Esophagus muscularis mucosa (tissue), 4 donors: ENCODE measurements around the gene CCDC150. TPM values are rescaled to one million over a fixed set of nuclear protein-coding genes. Genes with fewer than 3 reads are reported as not detected.
"Not testable (repeated sequence)": the region's sequence is repeated elsewhere in the genome, so short reads cannot be mapped to it uniquely, and the experiment has no call there.

ENCODE experiments used
- DNase-seq: peaks from one replicate; pipeline ENCODE4 v3.0.0-alpha.2; 2017; ENCODE audit errors: extremely low spot score
- H3K27ac ChIP-seq, 4 donors: fragments of 200-600 bp; sonication (generic); replicated peaks in 1 of 4; 1 replicate in 3 of 4; 2 replicates in 1 of 4; pipeline ENCODE4 v1.5.1; 2016 to 2019; ENCODE audit warnings: mild to moderate bottlenecking in 1 of 4
- H3K27me3 ChIP-seq, 4 donors: fragments of 200-600 bp; sonication (generic); one replicate each; pipeline versions ENCODE4 v1.5.1 to v1.6.0; 2016 to 2019
- H3K36me3 ChIP-seq, 4 donors: fragments of 200-600 bp; sonication (generic); one replicate each; pipeline ENCODE4 v1.5.1; 2016 to 2019
- H3K4me1 ChIP-seq, 4 donors: fragments of 200-600 bp; sonication (generic); one replicate each; pipeline ENCODE4 v1.5.1; 2016 to 2019
- H3K4me3 ChIP-seq, 4 donors: fragments of 200-600 bp; sonication (generic); 1 replicate in 2 of 4; 2 replicates in 2 of 4; pipeline ENCODE4 v1.5.1; 2016 to 2019; ENCODE audit warnings: mild to moderate bottlenecking in 4 of 4, moderate library complexity in 1 of 4
- H3K9me3 ChIP-seq, 4 donors: fragments of 200-600 bp; sonication (generic); 1 replicate in 3 of 4; 2 replicates in 1 of 4; pipeline ENCODE4 v1.5.1; 2016 to 2019
- EP300 ChIP-seq: sonication (generic); formaldehyde crosslinking; IDR thresholded peaks from one replicate; pipeline ENCODE4 v1.6.1; 2017; ENCODE audit warnings: antibody characterized with exemption
- POLR2A ChIP-seq: fragments of 450-650 bp; IDR thresholded peaks from one replicate; pipeline ENCODE4 v1.6.1; 2017; ENCODE audit warnings: antibody characterized with exemption, moderate library complexity, mild to moderate bottlenecking, low read depth
- POLR2AphosphoS5 ChIP-seq, 2 donors: sonication (generic); formaldehyde crosslinking; IDR thresholded peaks; one replicate each; pipeline ENCODE4 v1.6.1; 2017; ENCODE audit warnings: antibody characterized with exemption in 2 of 2
- WGBS: methylation state at CpG from one replicate; pipeline ENCODE4 v1.1.5; 2018; 5-methylcytosine and 5-hydroxymethylcytosine counted together
- intact Hi-C: fragments of 100-400 bp; cut with DNase I; formaldehyde crosslinking; loops from one replicate; pipeline ENCODE4 v1.15.1; 2023
- total RNA-seq, 4 donors: library from RNA; depleted of rRNA; stranded (reverse); fragments of >200 nt; gene quantifications; one replicate each; pipeline versions ENCODE4 v1.1.0 to v1.2.1, GENCODE V29; 2016
- TF ChIP-seq, protein P1 (sequence below), 3 experiments: fragments of 200-600 bp in 2 of 3; fragments of 450-650 bp in 1 of 3; sonication (generic) in 2 of 3; IDR thresholded peaks; one replicate each; pipeline ENCODE4 v1.5.1; 2017 to 2019; ENCODE audit warnings: antibody characterized with exemption in 3 of 3, mild to moderate bottlenecking in 2 of 3, moderate library complexity in 1 of 3

The CCDC150 gene
- total RNA-seq, 4 donors from 2014 or later, result 0.33 to 1.7 (median 0.91) TPM

DNA sequence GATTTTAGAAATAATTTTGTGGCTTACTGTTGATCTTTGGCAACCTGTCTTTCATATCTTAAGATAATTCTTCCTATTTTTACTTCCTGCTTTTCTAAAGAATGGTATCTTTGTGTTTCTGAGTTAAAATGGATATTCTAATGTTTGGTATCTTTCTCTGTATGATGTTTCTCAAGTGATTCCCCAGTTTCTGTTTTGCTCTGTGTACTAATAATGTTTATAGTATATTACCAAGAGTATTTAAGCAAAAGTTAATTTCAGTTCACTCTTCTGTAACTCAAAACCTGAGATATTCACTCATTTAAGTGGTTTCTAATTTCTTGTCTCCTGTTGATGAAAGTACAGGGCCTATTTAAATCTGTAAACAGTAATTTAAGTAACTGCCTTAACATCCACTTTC is 58.3 kb downstream of the CCDC150 start:
- Histone ChIP-seq H3K4me3 (no peak overlapping the region), H3K27me3 (no peaks in the 10 kb centered on the region), H3K36me3 (no peaks in the 10 kb centered on the region), H3K27ac (no peak overlapping the region), H3K4me1 (no peaks in the 10 kb centered on the region), H3K9me3 (peaks cover 0 to 4% (median 0%) of the 10 kb centered on the region in 4 donors)
- no peak for DNase-seq
- intact Hi-C loops, result no loop called here
- TF ChIP-seq, protein P1, sequence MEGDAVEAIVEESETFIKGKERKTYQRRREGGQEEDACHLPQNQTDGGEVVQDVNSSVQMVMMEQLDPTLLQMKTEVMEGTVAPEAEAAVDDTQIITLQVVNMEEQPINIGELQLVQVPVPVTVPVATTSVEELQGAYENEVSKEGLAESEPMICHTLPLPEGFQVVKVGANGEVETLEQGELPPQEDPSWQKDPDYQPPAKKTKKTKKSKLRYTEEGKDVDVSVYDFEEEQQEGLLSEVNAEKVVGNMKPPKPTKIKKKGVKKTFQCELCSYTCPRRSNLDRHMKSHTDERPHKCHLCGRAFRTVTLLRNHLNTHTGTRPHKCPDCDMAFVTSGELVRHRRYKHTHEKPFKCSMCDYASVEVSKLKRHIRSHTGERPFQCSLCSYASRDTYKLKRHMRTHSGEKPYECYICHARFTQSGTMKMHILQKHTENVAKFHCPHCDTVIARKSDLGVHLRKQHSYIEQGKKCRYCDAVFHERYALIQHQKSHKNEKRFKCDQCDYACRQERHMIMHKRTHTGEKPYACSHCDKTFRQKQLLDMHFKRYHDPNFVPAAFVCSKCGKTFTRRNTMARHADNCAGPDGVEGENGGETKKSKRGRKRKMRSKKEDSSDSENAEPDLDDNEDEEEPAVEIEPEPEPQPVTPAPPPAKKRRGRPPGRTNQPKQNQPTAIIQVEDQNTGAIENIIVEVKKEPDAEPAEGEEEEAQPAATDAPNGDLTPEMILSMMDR (IDR thresholded peaks at IDR 0.05), result no peak
- no peak for TF ChIP-seq POLR2AphosphoS5 (IDR thresholded peaks at IDR 0.05)
- TF ChIP-seq POLR2A, result no peak
- no peak for TF ChIP-seq EP300

DNA sequence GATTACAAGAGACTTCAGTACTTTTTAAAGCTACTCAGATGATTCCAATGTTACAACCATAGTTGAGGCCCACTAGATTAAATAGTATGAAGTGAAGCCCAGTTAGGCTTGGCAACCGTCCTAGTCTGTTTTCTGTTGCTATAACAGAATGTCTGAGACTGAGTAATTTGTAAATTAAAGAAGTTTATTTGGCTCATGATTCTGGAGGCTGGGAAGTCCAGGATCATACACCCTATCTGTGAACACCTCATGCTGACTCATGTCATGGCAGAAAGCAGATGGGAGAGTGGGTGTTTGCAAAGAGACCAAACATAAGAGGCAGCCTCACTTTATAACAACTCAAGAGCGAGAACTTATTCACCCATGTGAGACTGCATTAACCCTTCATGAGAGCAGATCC is 63.1 kb downstream of the CCDC150 start:
- Histone ChIP-seq H3K9me3 (no peaks in the 10 kb centered on the region), H3K4me1 (no peaks in the 10 kb centered on the region), H3K36me3 (no peaks in the 10 kb centered on the region), H3K27ac (no peak overlapping the region), H3K27me3 (no peaks in the 10 kb centered on the region), H3K4me3 (no peak overlapping the region)
- no peak for DNase-seq
- intact Hi-C loops, result no loop called here
- TF ChIP-seq POLR2A (no peak), EP300 (no peak)
- TF ChIP-seq, protein P1 (IDR thresholded peaks at IDR 0.05), result no peak
- WGBS, result 87% methylated on average over 2 of the region's 2 CpGs

DNA sequence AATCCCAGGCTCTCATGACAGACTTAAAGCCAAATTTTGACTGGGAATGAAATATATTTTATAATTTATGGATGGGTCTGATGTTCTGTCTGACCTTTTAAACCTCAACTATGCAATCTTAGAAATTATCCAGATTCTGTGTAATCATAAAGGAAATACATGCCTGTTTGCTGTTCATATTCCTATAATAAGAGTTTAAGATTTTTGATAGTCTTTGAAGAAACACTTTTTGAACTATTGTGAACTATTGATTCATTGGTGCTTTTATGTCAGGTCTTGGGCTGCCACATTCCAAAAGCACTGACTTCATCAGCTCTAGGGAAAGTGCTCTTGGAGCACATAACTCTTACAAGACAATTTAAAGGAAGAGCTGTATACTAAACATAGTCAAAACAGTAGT is 64.2 kb downstream of the CCDC150 start:
- TF ChIP-seq, protein P1 (IDR thresholded peaks at IDR 0.05), result no peak
- TF ChIP-seq POLR2A (no peak), EP300 (no peak), POLR2AphosphoS5 (IDR thresholded peaks at IDR 0.05) (no peak)
- intact Hi-C loops, result no loop called here
- no peaks in the 10 kb centered on the region for H3K4me1 ChIP-seq
- no peak overlapping the region for H3K4me3 ChIP-seq
- no peaks in the 10 kb centered on the region for H3K36me3 ChIP-seq
- H3K27me3 ChIP-seq, result no peaks in the 10 kb centered on the region
- no peak for DNase-seq
- no peak overlapping the region for H3K27ac ChIP-seq
- H3K9me3 ChIP-seq, result no peaks in the 10 kb centered on the region

DNA sequence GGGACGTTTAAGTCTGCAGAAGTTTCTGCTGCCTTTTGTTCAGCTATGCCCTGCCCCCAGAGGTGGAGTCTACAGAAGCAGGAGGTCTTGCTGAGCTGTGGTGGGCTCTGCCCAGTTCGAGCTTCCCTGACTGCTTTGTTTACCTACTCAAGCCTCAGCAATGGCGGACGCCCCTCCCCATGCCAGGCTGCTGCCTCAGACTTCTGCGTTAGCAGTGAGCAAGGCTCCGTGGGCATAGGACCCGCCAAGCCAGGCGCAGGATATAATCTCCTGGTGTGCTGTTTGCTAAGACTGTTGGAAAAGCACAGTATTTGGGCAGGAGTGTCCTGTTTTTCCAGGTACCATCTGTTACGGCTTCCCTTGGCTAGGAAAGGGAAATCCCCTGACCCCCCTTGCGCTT is 70.5 kb downstream of the CCDC150 start:
- H3K36me3 ChIP-seq, intact Hi-C loops, H3K4me1 ChIP-seq, H3K27ac ChIP-seq, DNase-seq, H3K27me3 ChIP-seq, H3K4me3 ChIP-seq: not testable (repeated sequence)
- WGBS, result 100% methylated on average over 8 of the region's 10 CpGs
- H3K9me3 ChIP-seq, result peaks cover 0 to 10% (median 3%) of the 10 kb centered on the region in 4 donors

DNA sequence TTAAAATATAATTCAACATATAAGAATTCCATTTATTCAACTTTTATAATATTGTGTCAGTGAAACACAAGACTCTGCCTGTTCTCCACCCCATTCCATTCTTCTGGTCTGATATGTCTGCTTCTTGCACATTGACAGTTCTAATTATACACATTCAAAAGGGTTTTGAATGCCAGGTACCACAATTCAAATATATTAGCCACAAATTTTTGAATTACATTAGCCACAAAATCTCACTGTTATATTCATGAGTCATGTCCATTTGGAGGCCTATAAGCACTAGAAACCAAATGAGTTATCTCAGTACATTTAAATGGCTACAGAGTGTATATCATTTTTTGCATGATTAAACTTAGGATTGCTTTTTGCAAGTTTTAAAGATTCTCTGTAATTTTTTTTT is 72.1 kb downstream of the CCDC150 start:
- H3K27me3 ChIP-seq, result no peaks in the 10 kb centered on the region
- intact Hi-C loops, result no loop called here
- no peak for DNase-seq
- no peaks in the 10 kb centered on the region for H3K36me3 ChIP-seq
- no peaks in the 10 kb centered on the region for H3K4me1 ChIP-seq
- H3K4me3 ChIP-seq, result no peak overlapping the region
- peaks cover 0 to 10% (median 3%) of the 10 kb centered on the region in 4 donors for H3K9me3 ChIP-seq
- no peak overlapping the region for H3K27ac ChIP-seq
- TF ChIP-seq EP300 (no peak), POLR2AphosphoS5 (IDR thresholded peaks at IDR 0.05) (no peak), POLR2A (no peak)
- TF ChIP-seq, protein P1 (IDR thresholded peaks at IDR 0.05), result no peak
